ENCODE measurements around the gene LRRTM1.

DNA sequence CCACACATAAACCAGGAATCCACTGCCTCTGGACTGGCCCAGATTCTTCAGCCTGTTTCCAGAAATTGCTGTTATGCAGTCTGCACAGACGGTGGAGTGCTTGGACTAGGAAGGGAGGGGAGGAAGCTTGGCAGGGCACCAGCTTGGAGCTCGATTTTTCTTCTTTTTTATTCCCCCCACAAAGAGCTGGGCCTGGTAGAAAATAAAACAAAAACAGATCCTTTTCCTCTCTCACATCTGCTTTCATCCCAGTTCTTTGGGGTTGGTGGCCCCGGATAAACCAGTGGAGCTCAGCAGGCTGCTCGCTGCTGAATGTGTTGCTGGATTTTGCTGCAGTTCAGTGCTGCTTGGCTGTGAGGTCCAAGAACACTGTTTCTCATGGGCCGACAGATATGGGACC is 16.0 kb downstream of the LRRTM1 start:
- no peak for TF ChIP-seq GABPA (IDR thresholded peaks at IDR 0.05; ENCODE audit: borderline replicate concordance, insufficient read depth, low read length)
- no peak for TF ChIP-seq POLR2A (IDR thresholded peaks at IDR 0.05; ENCODE audit: control extremely low read depth in 1 of 2, low read depth in 2 of 2, low read length in 2 of 2)
- TF ChIP-seq, protein P1, sequence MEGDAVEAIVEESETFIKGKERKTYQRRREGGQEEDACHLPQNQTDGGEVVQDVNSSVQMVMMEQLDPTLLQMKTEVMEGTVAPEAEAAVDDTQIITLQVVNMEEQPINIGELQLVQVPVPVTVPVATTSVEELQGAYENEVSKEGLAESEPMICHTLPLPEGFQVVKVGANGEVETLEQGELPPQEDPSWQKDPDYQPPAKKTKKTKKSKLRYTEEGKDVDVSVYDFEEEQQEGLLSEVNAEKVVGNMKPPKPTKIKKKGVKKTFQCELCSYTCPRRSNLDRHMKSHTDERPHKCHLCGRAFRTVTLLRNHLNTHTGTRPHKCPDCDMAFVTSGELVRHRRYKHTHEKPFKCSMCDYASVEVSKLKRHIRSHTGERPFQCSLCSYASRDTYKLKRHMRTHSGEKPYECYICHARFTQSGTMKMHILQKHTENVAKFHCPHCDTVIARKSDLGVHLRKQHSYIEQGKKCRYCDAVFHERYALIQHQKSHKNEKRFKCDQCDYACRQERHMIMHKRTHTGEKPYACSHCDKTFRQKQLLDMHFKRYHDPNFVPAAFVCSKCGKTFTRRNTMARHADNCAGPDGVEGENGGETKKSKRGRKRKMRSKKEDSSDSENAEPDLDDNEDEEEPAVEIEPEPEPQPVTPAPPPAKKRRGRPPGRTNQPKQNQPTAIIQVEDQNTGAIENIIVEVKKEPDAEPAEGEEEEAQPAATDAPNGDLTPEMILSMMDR (IDR thresholded peaks at IDR 0.05; ENCODE audit: control extremely low read depth in 1 of 3, insufficient read depth in 1 of 3, low read depth in 1 of 3, low read length in 3 of 3): peak in 2 of 3 experiments; percentile 9 to 21; a peak in 1 of 4 replicates
- TF ChIP-seq EZH2 (IDR thresholded peaks at IDR 0.05; ENCODE audit: low read depth, low read length, severe bottlenecking): no peak
- TF ChIP-seq YY1 (IDR thresholded peaks at IDR 0.05; ENCODE audit: low read depth, low read length): no peak
